Suprapubic skin (tissue), 4 donors: ENCODE data around the gene HSPB9.

Source experiments
- EP300 ChIP-seq: sonication (generic); formaldehyde crosslinking; IDR thresholded peaks from one replicate; pipeline ENCODE4 v1.6.1; 2017; ENCODE audit warnings: antibody characterized with exemption
- POLR2A ChIP-seq, 2 donors: fragments of 450-650 bp; IDR thresholded peaks; one replicate each; pipeline ENCODE4 v1.6.1; 2017; ENCODE audit warnings: antibody characterized with exemption in 2 of 2, mild to moderate bottlenecking in 2 of 2, moderate library complexity in 2 of 2
- POLR2AphosphoS5 ChIP-seq, 3 donors: sonication (generic); formaldehyde crosslinking; IDR thresholded peaks; one replicate each; pipeline ENCODE4 v1.6.1; 2017; ENCODE audit warnings: antibody characterized with exemption in 3 of 3
- TF ChIP-seq, protein P1 (sequence below), 2 donors: fragments of 200-600 bp in 1 of 2; fragments of 450-650 bp in 1 of 2; sonication (generic) in 1 of 2; IDR thresholded peaks; one replicate each; pipeline ENCODE4 v1.5.1; 2016 to 2019; ENCODE audit warnings: antibody characterized with exemption in 2 of 2, mild to moderate bottlenecking in 1 of 2, moderate library complexity in 1 of 2

DNA sequence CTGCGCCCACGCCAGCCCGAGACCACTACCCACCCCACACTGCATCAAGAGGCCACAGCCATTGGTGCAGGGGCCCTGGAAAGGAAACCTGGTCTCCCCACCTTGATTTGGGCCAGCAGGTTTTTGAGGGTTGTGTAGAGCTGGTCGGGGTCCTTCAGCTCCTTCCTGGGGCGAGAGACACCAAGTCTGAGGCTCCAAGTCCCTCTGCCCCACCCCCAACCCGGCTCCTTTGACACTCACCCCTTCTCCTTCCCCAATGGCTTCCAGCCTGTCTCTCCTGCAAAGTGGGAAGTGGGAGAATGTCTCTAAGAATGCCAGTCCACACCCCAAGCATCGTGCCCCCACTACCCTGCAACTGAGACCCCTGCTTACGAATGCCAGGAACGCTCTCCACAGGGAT, 8.5 kb upstream of the HSPB9 start:
- TF ChIP-seq, protein P1, sequence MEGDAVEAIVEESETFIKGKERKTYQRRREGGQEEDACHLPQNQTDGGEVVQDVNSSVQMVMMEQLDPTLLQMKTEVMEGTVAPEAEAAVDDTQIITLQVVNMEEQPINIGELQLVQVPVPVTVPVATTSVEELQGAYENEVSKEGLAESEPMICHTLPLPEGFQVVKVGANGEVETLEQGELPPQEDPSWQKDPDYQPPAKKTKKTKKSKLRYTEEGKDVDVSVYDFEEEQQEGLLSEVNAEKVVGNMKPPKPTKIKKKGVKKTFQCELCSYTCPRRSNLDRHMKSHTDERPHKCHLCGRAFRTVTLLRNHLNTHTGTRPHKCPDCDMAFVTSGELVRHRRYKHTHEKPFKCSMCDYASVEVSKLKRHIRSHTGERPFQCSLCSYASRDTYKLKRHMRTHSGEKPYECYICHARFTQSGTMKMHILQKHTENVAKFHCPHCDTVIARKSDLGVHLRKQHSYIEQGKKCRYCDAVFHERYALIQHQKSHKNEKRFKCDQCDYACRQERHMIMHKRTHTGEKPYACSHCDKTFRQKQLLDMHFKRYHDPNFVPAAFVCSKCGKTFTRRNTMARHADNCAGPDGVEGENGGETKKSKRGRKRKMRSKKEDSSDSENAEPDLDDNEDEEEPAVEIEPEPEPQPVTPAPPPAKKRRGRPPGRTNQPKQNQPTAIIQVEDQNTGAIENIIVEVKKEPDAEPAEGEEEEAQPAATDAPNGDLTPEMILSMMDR (IDR thresholded peaks at IDR 0.05): no peak
- TF ChIP-seq EP300: no peak
- TF ChIP-seq POLR2AphosphoS5 (IDR thresholded peaks at IDR 0.05): no peak
- no peak for TF ChIP-seq POLR2A (IDR thresholded peaks at IDR 0.05)
